Neural progenitor cell (in vitro differentiated cells): Measurements from ENCODE around the gene UBE2L6. TPM values are rescaled to one million over a fixed set of nuclear protein-coding genes. Genes with fewer than 3 reads are reported as not detected.

ENCODE experiments used
- DNase-seq: peaks from one replicate; pipeline ENCODE4 v3.0.0-alpha.2; 2016; ENCODE audit warnings: low spot score
- H2AFZ ChIP-seq: fragments of 200-600 bp; sonication (generic); replicated peaks from 2 replicates; pipeline ENCODE4 v1.6.1; 2016; ENCODE audit warnings: antibody characterized with exemption
- H3F3A ChIP-seq: fragments of 200-600 bp; sonication (generic); 2 replicates; pipeline ENCODE4 v1.6.1; 2016; ENCODE audit warnings: antibody characterized with exemption, low read depth
- H3K27ac ChIP-seq: fragments of 200-600 bp; sonication (generic); 2 replicates; pipeline ENCODE4 v1.5.1; 2016; ENCODE audit warnings: mild to moderate bottlenecking
- H3K27me3 ChIP-seq: fragments of 200-600 bp; sonication (generic); 2 replicates; pipeline ENCODE4 v1.6.1; 2016; ENCODE audit warnings: mild to moderate bottlenecking, moderate library complexity
- H3K36me3 ChIP-seq: fragments of 200-600 bp; sonication (generic); 2 replicates; pipeline ENCODE4 v1.5.1; 2016
- H3K4me1 ChIP-seq: fragments of 200-600 bp; sonication (generic); 2 replicates; pipeline ENCODE4 v1.6.1; 2016; ENCODE audit warnings: mixed run types
- H3K4me2 ChIP-seq: fragments of 200-600 bp; sonication (generic); 2 replicates; pipeline ENCODE4 v1.6.1; 2016
- H3K4me3 ChIP-seq: fragments of 200-600 bp; sonication (generic); 2 replicates; pipeline ENCODE4 v1.5.1; 2016
- H3K79me2 ChIP-seq: fragments of 200-600 bp; sonication (generic); 2 replicates; pipeline ENCODE4 v1.6.1; 2016; ENCODE audit warnings: low read depth
- H3K9ac ChIP-seq: fragments of 200-600 bp; sonication (generic); 2 replicates; pipeline ENCODE4 v1.6.1; 2016
- H3K9me3 ChIP-seq: fragments of 200-600 bp; sonication (generic); 2 replicates; pipeline ENCODE4 v1.5.1; 2016; ENCODE audit warnings: low read depth
- H4K20me1 ChIP-seq: fragments of 200-600 bp; sonication (generic); 2 replicates; pipeline ENCODE4 v1.6.1; 2016; ENCODE audit warnings: low read depth
- H3K27ac Mint-ChIP-seq: 3 replicates; pipeline ENCODE4 v1.8.0; 2021; ENCODE audit warnings: mixed read lengths
- H3K27me3 Mint-ChIP-seq: 2 replicates; pipeline ENCODE4 v1.8.0; 2022; ENCODE audit warnings: low read depth, mild to moderate bottlenecking, inconsistent platforms, moderate library complexity, mixed read lengths; ENCODE audit not compliant: insufficient read depth
- H3K36me3 Mint-ChIP-seq: 3 replicates; pipeline ENCODE4 v1.8.0; 2021; ENCODE audit warnings: mixed read lengths
- H3K4me1 Mint-ChIP-seq: 3 replicates; pipeline ENCODE4 v1.8.0; 2021; ENCODE audit warnings: mixed read lengths
- H3K4me3 Mint-ChIP-seq: 3 replicates; pipeline ENCODE4 v1.8.0; 2021; ENCODE audit warnings: mild to moderate bottlenecking, moderate library complexity, mixed read lengths
- H3K9me3 Mint-ChIP-seq: 3 replicates; pipeline ENCODE4 v1.8.0; 2020; ENCODE audit warnings: mixed read lengths
- EZH2 ChIP-seq: fragments of 200-600 bp; sonication (generic); IDR thresholded peaks from 2 replicates; pipeline ENCODE4 v1.6.1; 2017; ENCODE audit warnings: antibody characterized with exemption, mild to moderate bottlenecking, moderate library complexity
- EZH2phosphoT487 ChIP-seq: fragments of 200-600 bp; sonication (generic); IDR thresholded peaks from 2 replicates; pipeline ENCODE4 v1.6.1; 2017; ENCODE audit warnings: antibody characterized with exemption
- total RNA-seq: library from RNA; depleted of rRNA; stranded (reverse); fragments of >200 nt; gene quantifications from 2 replicates; pipeline ENCODE4 v1.2.3, GENCODE V29; 2015; ENCODE audit warnings: low replicate concordance
- TF ChIP-seq, protein P1 (sequence below): fragments of 200-600 bp; sonication (generic); IDR thresholded peaks from 2 replicates; pipeline ENCODE4 v1.5.1; 2017; ENCODE audit warnings: antibody characterized with exemption, mild to moderate bottlenecking

The UBE2L6 gene
- total RNA-seq, 1 donor from 2014 or later = 76.2 TPM

DNA sequence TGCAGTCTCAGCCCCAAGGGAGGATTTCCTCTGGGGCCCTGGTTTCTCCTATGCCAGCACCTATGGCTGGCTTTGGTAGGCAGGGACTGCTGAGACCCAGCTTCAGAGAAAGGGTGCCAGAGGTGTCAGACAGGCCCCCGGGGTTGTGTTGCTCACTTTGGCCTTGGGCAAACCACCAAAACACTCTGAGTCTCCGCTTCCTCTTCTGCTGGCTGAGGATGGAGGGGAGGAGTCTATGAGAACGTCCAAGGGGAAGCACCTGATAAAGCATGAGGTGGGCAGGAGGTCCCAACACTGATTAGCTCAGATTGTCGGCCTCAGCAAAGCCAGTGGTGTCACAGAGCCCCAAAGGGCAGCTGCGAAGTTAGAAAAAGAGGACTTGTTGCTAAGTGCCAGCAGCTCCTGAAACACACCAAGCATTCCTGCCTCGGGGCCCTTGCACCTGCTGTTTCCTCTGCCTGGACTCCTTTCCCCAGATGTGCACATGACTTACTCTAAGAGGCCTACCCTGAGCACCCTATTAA, 19.6 kb downstream of the UBE2L6 start:
- Mint-ChIP-seq H3K4me3 (no peak overlapping the region), H3K4me1 (peaks cover 10% of the 10 kb centered on the region), H3K36me3 (peaks cover 11% of the 10 kb centered on the region), H3K27me3 (peaks cover 4% of the 10 kb centered on the region), H3K27ac (no peak overlapping the region), H3K9me3 (no peaks in the 10 kb centered on the region)
- Histone ChIP-seq H3K4me2 (no peak overlapping the region), H3K9ac (no peak overlapping the region), H3K27ac (peak overlapping the region; percentile 21), H3K4me3 (no peak overlapping the region), H2AFZ (no peak overlapping the region), H4K20me1 (no peaks in the 10 kb centered on the region), H3K4me1 (peaks cover 3% of the 10 kb centered on the region), H3K27me3 (no peaks in the 10 kb centered on the region), H3K79me2 (no peaks in the 10 kb centered on the region), H3F3A (no peaks in the 10 kb centered on the region), H3K9me3 (no peaks in the 10 kb centered on the region), H3K36me3 (no peaks in the 10 kb centered on the region)
- TF ChIP-seq, protein P1, sequence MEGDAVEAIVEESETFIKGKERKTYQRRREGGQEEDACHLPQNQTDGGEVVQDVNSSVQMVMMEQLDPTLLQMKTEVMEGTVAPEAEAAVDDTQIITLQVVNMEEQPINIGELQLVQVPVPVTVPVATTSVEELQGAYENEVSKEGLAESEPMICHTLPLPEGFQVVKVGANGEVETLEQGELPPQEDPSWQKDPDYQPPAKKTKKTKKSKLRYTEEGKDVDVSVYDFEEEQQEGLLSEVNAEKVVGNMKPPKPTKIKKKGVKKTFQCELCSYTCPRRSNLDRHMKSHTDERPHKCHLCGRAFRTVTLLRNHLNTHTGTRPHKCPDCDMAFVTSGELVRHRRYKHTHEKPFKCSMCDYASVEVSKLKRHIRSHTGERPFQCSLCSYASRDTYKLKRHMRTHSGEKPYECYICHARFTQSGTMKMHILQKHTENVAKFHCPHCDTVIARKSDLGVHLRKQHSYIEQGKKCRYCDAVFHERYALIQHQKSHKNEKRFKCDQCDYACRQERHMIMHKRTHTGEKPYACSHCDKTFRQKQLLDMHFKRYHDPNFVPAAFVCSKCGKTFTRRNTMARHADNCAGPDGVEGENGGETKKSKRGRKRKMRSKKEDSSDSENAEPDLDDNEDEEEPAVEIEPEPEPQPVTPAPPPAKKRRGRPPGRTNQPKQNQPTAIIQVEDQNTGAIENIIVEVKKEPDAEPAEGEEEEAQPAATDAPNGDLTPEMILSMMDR = no peak
- TF ChIP-seq EZH2phosphoT487 = no peak
- no peak for TF ChIP-seq EZH2
- DNase-seq = no peak

DNA sequence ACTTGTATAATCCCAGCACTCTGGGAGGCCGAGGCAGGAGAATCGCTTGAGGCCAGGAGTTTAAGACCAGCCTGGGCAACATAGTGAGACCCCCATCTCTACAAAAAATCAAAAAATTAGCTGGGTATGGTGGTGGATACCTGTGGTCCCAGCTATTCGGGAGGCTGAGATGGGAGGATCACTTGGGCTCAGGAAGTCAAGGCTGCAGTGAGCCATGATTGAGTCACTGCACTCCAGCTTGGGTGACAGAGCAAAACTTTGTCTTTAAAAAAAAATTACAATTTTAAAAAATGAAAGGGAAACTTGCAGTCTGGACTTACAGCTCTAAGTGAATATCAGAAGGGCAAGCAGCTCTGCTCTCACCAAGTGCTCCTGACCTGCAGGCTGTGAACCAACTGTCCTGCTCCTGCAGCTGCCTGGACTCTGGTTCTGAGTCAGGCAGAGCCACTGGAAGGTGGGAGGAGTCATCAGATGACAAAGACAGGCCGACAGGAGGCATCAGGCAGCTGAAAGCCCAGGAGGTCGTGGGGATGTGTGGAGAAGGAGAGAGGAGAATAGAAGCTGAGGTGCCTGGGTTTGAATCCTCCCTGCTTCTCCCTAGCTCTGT, 20.5 kb downstream of the UBE2L6 start:
- no peaks in the 10 kb centered on the region for H4K20me1 ChIP-seq
- no peak overlapping the region for H3K4me2 ChIP-seq
- H2AFZ ChIP-seq = no peak overlapping the region
- no peaks in the 10 kb centered on the region for H3K79me2 ChIP-seq
- H3K9ac ChIP-seq = no peak overlapping the region
- H3K27me3 Mint-ChIP-seq = peaks cover 7% of the 10 kb centered on the region
- H3K4me1 Mint-ChIP-seq = peaks cover 14% of the 10 kb centered on the region
- peaks cover 2% of the 10 kb centered on the region for H3K36me3 Mint-ChIP-seq
- peaks cover 6% of the 10 kb centered on the region for H3K4me1 ChIP-seq
- no peak overlapping the region for H3K4me3 ChIP-seq
- H3K27ac Mint-ChIP-seq = no peak overlapping the region
- H3K27ac ChIP-seq = peak overlapping the region; percentile 21
- H3K9me3 Mint-ChIP-seq = no peaks in the 10 kb centered on the region
- no peaks in the 10 kb centered on the region for H3K27me3 ChIP-seq
- no peak overlapping the region for H3K4me3 Mint-ChIP-seq
- no peaks in the 10 kb centered on the region for H3K9me3 ChIP-seq
- H3K36me3 ChIP-seq = no peaks in the 10 kb centered on the region
- peak; percentile 64 for DNase-seq
- no peak for TF ChIP-seq EZH2phosphoT487
- TF ChIP-seq, protein P1 = peak; percentile 26
- no peaks in the 10 kb centered on the region for H3F3A ChIP-seq

DNA sequence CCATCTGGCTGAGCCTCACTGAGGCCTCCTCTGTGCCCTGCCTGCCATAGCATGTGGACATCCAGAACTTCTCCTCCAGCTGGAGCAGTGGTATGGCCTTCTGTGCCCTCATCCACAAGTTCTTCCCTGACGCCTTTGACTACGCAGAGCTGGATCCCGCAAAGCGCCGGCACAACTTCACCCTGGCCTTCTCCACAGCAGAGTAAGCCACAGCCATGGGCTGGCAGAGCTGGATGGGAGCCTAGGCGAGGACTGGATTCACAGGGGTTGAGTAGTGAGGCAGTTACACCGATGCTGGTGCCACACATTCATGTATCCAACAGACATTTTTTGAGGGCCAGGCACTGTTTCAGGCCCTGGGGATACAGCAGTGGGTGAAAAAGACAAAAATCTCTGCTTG, 21.0 kb downstream of the UBE2L6 start:
- H3K27me3 Mint-ChIP-seq = peaks cover 7% of the 10 kb centered on the region
- no peaks in the 10 kb centered on the region for H3K27me3 ChIP-seq
- no peak overlapping the region for H3K27ac Mint-ChIP-seq
- H3K4me3 ChIP-seq = no peak overlapping the region
- no peak for DNase-seq
- H3K9me3 Mint-ChIP-seq = no peaks in the 10 kb centered on the region
- peaks cover 14% of the 10 kb centered on the region for H3K4me1 Mint-ChIP-seq
- H3F3A ChIP-seq = no peaks in the 10 kb centered on the region
- H3K9me3 ChIP-seq = no peaks in the 10 kb centered on the region
- no peak overlapping the region for H3K27ac ChIP-seq
- no peak overlapping the region for H3K4me3 Mint-ChIP-seq
- H3K4me1 ChIP-seq = peaks cover 6% of the 10 kb centered on the region
- no peaks in the 10 kb centered on the region for H3K36me3 Mint-ChIP-seq
- H3K9ac ChIP-seq = no peak overlapping the region
- no peak overlapping the region for H2AFZ ChIP-seq
- no peaks in the 10 kb centered on the region for H3K79me2 ChIP-seq
- no peaks in the 10 kb centered on the region for H3K36me3 ChIP-seq
- no peak for TF ChIP-seq EZH2
- TF ChIP-seq, protein P1 = no peak
- H3K4me2 ChIP-seq = no peak overlapping the region
- H4K20me1 ChIP-seq = no peaks in the 10 kb centered on the region
